DMS114 treated with DMSO at 0.1 percent for 48 hours (cell line): ENCODE results near the gene JAZF1.
A peak's percentile ranks its signal among the peaks of the same experiment; 100 is the strongest.

Experiments used
- DNase-seq: peaks from one replicate; lab custom pipeline; 2025; ENCODE audit not compliant: unreplicated experiment; lab: John Stamatoyannopoulos, UW

JAZF1 gene

GRCh38 chr7:28180364-28181147 lies at the start of gene JAZF1:
Gene JAZF1, minus strand, starts transcription at chr7:28180795.
- DNase-seq: peak; percentile 5

- no peak for DNase-seq
These were observed 49.7 kb upstream of the JAZF1 start for GRCh38 chr7:28230261-28230660.

GRCh38 chr7:28228396-28228795 lies 47.8 kb upstream of the JAZF1 start:
- no peak for DNase-seq

GRCh38 chr7:28226003-28226402 lies 45.4 kb upstream of the JAZF1 start:
- DNase-seq: no peak

- no peak for DNase-seq
These were observed 45.0 kb upstream of the JAZF1 start for GRCh38 chr7:28225576-28225975.

- no peak for DNase-seq
These were observed 44.1 kb upstream of the JAZF1 start for GRCh38 chr7:28224675-28225074.

GRCh38 chr7:28224172-28224571 lies 43.6 kb upstream of the JAZF1 start:
- no peak for DNase-seq

- DNase-seq: no peak
These were observed 42.0 kb upstream of the JAZF1 start for GRCh38 chr7:28222636-28223035.

- DNase-seq: no peak
These were observed 39.2 kb upstream of the JAZF1 start for GRCh38 chr7:28219793-28220192.

- DNase-seq: no peak
These were observed 36.5 kb upstream of the JAZF1 start for GRCh38 chr7:28217143-28217542.

- DNase-seq: no peak
These were observed 30.4 kb upstream of the JAZF1 start for GRCh38 chr7:28211006-28211405.

GRCh38 chr7:28208506-28208905 lies 27.9 kb upstream of the JAZF1 start:
- DNase-seq: no peak

- DNase-seq: no peak
These were observed 27.0 kb upstream of the JAZF1 start for GRCh38 chr7:28207486-28208158.

- DNase-seq: no peak
These were observed 24.9 kb upstream of the JAZF1 start for GRCh38 chr7:28205506-28205905.

GRCh38 chr7:28203508-28204240 lies 23.1 kb upstream of the JAZF1 start:
- no peak for DNase-seq

- DNase-seq: no peak
These were observed 21.6 kb upstream of the JAZF1 start for GRCh38 chr7:28202222-28202621.

- no peak for DNase-seq
These were observed 20.5 kb upstream of the JAZF1 start for GRCh38 chr7:28201131-28201530.

GRCh38 chr7:28200598-28200997 lies 20.0 kb upstream of the JAZF1 start:
- DNase-seq: no peak

- no peak for DNase-seq
These were observed 18.5 kb upstream of the JAZF1 start for GRCh38 chr7:28199021-28199510.

- no peak for DNase-seq
These were observed 15.5 kb upstream of the JAZF1 start for GRCh38 chr7:28195910-28196620.
